ENCODE data around the gene SLC6A2. TPM values are rescaled to one million over a fixed set of nuclear protein-coding genes. Genes with fewer than 3 reads are reported as not detected.

SLC6A2 gene
- total RNA-seq, 1 donor from 2014 or later = not detected

GRCh38 chr16:55661941-55662643 lies 6.3 kb downstream of the SLC6A2 start:
- no peak for TF ChIP-seq CTCF (IDR thresholded peaks at IDR 0.05)
- Mint-ChIP-seq H3K9me3 (ENCODE audit: low read depth) (no peaks in the 10 kb centered on the region), H3K4me3 (ENCODE audit: unreplicated experiment) (no peak overlapping the region), H3K27me3 (ENCODE audit: low read depth) (peaks cover 48% of the 10 kb centered on the region), H3K36me3 (ENCODE audit: low read depth) (no peaks in the 10 kb centered on the region), H3K4me1 (ENCODE audit: low read depth) (peaks cover 8% of the 10 kb centered on the region), H3K27ac (ENCODE audit: unreplicated experiment) (no peak overlapping the region)
- DNase-seq (ENCODE audit: low spot score) = no peak

- Mint-ChIP-seq H3K27ac (ENCODE audit: unreplicated experiment) (no peak overlapping the region), H3K4me1 (ENCODE audit: low read depth) (peaks cover 8% of the 10 kb centered on the region), H3K4me3 (ENCODE audit: unreplicated experiment) (no peak overlapping the region), H3K27me3 (ENCODE audit: low read depth) (peaks cover 42% of the 10 kb centered on the region), H3K36me3 (ENCODE audit: low read depth) (no peaks in the 10 kb centered on the region), H3K9me3 (ENCODE audit: low read depth) (no peaks in the 10 kb centered on the region)
- DNase-seq (ENCODE audit: low spot score) = no peak
- TF ChIP-seq CTCF (IDR thresholded peaks at IDR 0.05) = no peak
These were observed 6.8 kb downstream of the SLC6A2 start for GRCh38 chr16:55662644-55663031.

- no peak overlapping the region for H3K4me3 Mint-ChIP-seq (ENCODE audit: unreplicated experiment)
- H3K9me3 Mint-ChIP-seq (ENCODE audit: low read depth) = no peaks in the 10 kb centered on the region
- no peaks in the 10 kb centered on the region for H3K36me3 Mint-ChIP-seq (ENCODE audit: low read depth)
- H3K27me3 Mint-ChIP-seq (ENCODE audit: low read depth) = peaks cover 36% of the 10 kb centered on the region
- no peak for TF ChIP-seq CTCF (IDR thresholded peaks at IDR 0.05)
- H3K4me1 Mint-ChIP-seq (ENCODE audit: low read depth) = peaks cover 9% of the 10 kb centered on the region
- H3K27ac Mint-ChIP-seq (ENCODE audit: unreplicated experiment) = no peak overlapping the region
- DNase-seq (ENCODE audit: low spot score) = no peak
These were observed 7.4 kb downstream of the SLC6A2 start for GRCh38 chr16:55663225-55663624.

- Mint-ChIP-seq H3K27me3 (ENCODE audit: low read depth) (peaks cover 28% of the 10 kb centered on the region), H3K27ac (ENCODE audit: unreplicated experiment) (no peak overlapping the region), H3K36me3 (ENCODE audit: low read depth) (no peaks in the 10 kb centered on the region), H3K9me3 (ENCODE audit: low read depth) (no peaks in the 10 kb centered on the region), H3K4me3 (ENCODE audit: unreplicated experiment) (no peak overlapping the region), H3K4me1 (ENCODE audit: low read depth) (peaks cover 11% of the 10 kb centered on the region)
- no peak for TF ChIP-seq CTCF (IDR thresholded peaks at IDR 0.05)
- no peak for DNase-seq (ENCODE audit: low spot score)
These were observed 8.2 kb downstream of the SLC6A2 start for GRCh38 chr16:55663765-55664677.

GRCh38 chr16:55664786-55665407 lies 9.1 kb downstream of the SLC6A2 start:
- H3K9me3 Mint-ChIP-seq (ENCODE audit: low read depth) = no peaks in the 10 kb centered on the region
- H3K27me3 Mint-ChIP-seq (ENCODE audit: low read depth) = peaks cover 24% of the 10 kb centered on the region
- DNase-seq (ENCODE audit: low spot score) = no peak
- H3K36me3 Mint-ChIP-seq (ENCODE audit: low read depth) = no peaks in the 10 kb centered on the region
- peaks cover 11% of the 10 kb centered on the region for H3K4me1 Mint-ChIP-seq (ENCODE audit: low read depth)
- H3K4me3 Mint-ChIP-seq (ENCODE audit: unreplicated experiment) = no peak overlapping the region
- no peak for TF ChIP-seq CTCF (IDR thresholded peaks at IDR 0.05)
- no peak overlapping the region for H3K27ac Mint-ChIP-seq (ENCODE audit: unreplicated experiment)
